ENCODE data around the gene ZNF189. TPM values are rescaled to one million over a fixed set of nuclear protein-coding genes. Genes with fewer than 3 reads are reported as not detected.

Gene ZNF189
- total RNA-seq, 1 experiment from 2014 or later, result 15.5 TPM

DNA sequence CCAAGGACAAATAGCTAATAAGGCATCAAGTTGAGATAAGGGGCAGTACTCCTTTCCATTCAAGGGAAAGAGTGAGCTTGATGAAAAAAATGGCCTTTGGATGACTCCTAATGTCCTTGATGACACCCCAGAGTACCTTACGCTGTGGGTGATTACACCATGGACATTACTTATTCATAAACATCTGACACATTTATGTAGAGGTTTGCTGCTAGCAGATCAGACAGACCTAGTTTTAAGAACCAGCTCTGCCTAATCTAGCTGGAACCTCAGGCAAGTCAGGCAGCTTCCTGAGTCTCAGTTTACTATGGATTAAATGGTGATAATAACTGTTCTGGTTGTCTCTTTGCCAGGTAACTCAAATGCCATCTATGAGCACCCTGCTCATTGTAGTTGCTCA, 34.1 kb downstream of the ZNF189 start:
- H3K4me1 ChIP-seq (ENCODE audit: low read length), result no peaks in the 10 kb centered on the region
- H3K36me3 ChIP-seq (ENCODE audit: insufficient read depth, low read length), result no peaks in the 10 kb centered on the region
- H3K79me2 ChIP-seq (ENCODE audit: low read length), result no peaks in the 10 kb centered on the region
- no peak overlapping the region for H3K4me2 ChIP-seq (ENCODE audit: low read depth, low read length, poor library complexity, severe bottlenecking)
- H4K20me1 ChIP-seq (ENCODE audit: insufficient read depth, low read depth, low read length), result no peaks in the 10 kb centered on the region
- no peak overlapping the region for H3K4me3 ChIP-seq (ENCODE audit: low read length)
- no peaks in the 10 kb centered on the region for H3K27me3 ChIP-seq (ENCODE audit: low read length)
- H3K27ac ChIP-seq (ENCODE audit: low read length), result no peak overlapping the region
- no peak overlapping the region for H3K9ac ChIP-seq (ENCODE audit: low read length)
- no peaks in the 10 kb centered on the region for H3K9me2 ChIP-seq (replicated peaks; ENCODE audit: insufficient read depth, low read length)
- H3K9me3 ChIP-seq (ENCODE audit: low read length), result no peaks in the 10 kb centered on the region
- no peak overlapping the region for H2AFZ ChIP-seq (ENCODE audit: low read length)
- DNase-seq, result no peak

DNA sequence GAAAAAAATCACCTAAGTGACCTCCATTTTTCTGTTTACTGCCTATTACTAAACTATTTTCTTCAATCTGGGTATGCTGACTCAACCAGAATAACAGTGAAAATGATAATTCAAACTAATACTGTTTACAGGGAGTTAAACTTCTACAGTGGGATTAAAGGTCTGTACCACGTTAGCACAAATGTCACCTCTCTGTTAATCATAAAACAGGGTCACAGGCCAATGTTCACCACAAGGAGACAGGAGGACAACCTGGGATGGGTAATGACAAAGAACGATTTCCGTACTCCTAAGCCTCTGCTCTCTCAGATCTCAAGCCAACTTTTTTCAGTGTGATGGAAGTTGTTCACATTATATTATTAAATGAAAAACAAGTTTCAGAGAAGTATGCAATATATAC, 34.6 kb downstream of the ZNF189 start:
- Histone ChIP-seq H3K4me2 (ENCODE audit: low read depth, low read length, poor library complexity, severe bottlenecking) (no peak overlapping the region), H3K36me3 (ENCODE audit: insufficient read depth, low read length) (no peaks in the 10 kb centered on the region), H3K9me2 (replicated peaks; ENCODE audit: insufficient read depth, low read length) (no peaks in the 10 kb centered on the region), H3K27me3 (ENCODE audit: low read length) (no peaks in the 10 kb centered on the region), H3K9ac (ENCODE audit: low read length) (no peak overlapping the region), H3K4me1 (ENCODE audit: low read length) (no peaks in the 10 kb centered on the region), H4K20me1 (ENCODE audit: insufficient read depth, low read depth, low read length) (no peaks in the 10 kb centered on the region), H3K4me3 (ENCODE audit: low read length) (no peak overlapping the region), H3K79me2 (ENCODE audit: low read length) (no peaks in the 10 kb centered on the region), H3K9me3 (ENCODE audit: low read length) (no peaks in the 10 kb centered on the region), H3K27ac (ENCODE audit: low read length) (no peak overlapping the region), H2AFZ (ENCODE audit: low read length) (no peak overlapping the region)
- no peak for DNase-seq

DNA sequence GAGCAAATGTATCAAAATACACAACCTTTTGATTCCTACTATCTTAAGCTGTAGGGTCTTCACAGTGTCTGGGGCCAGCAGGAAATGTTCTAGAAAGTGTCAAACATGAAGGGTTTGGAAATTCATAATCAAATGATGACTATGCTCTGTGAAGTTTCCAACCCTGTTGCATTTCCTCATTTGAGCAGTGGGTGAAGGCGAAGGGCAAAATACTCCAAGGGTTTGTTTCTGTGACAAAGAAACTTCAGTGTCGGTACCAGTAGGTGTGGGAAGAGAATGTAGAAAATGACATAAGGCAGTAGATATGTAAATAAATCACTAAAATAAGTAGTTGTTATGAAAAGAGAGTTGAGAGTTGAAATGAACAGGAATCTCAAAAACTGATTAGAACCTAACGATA, 36.3 kb downstream of the ZNF189 start:
- no peak for DNase-seq
- Histone ChIP-seq H2AFZ (ENCODE audit: low read length) (no peak overlapping the region), H3K27ac (ENCODE audit: low read length) (no peak overlapping the region), H3K4me2 (ENCODE audit: low read depth, low read length, poor library complexity, severe bottlenecking) (no peak overlapping the region), H3K9me2 (replicated peaks; ENCODE audit: insufficient read depth, low read length) (no peaks in the 10 kb centered on the region), H3K4me3 (ENCODE audit: low read length) (no peak overlapping the region), H3K27me3 (ENCODE audit: low read length) (no peaks in the 10 kb centered on the region), H3K79me2 (ENCODE audit: low read length) (no peaks in the 10 kb centered on the region), H3K36me3 (ENCODE audit: insufficient read depth, low read length) (no peaks in the 10 kb centered on the region), H3K9ac (ENCODE audit: low read length) (no peak overlapping the region), H3K4me1 (ENCODE audit: low read length) (no peaks in the 10 kb centered on the region), H3K9me3 (ENCODE audit: low read length) (no peaks in the 10 kb centered on the region), H4K20me1 (ENCODE audit: insufficient read depth, low read depth, low read length) (no peaks in the 10 kb centered on the region)

DNA sequence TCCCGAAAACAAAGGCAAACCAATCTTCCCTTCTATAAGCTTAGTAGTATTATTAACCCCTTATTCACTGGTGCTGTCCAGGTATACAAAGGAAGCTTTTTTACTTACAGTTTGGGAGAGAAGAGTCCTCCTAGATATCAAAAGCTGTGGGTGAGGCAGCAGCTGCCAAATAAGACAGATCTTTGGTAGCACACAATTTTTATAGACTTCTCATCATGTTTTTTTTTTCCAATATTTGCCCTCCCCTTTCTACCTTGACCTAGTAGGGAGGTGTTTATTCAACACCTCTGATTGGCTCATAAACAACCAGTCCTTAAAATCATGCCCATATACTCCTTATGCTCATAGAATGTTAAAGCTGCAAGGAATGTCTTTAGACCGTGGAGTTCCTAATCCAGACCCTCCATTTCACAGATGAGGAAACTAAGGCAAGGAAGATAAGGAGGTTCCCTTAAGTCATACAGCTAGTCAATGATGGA, 37.0 kb downstream of the ZNF189 start, which contains the start of gene ALDOB:
TSS of gene ALDOB (minus strand) at position 174 of the 479 bp plus-strand sequence. CDS start 4,887 bp downstream, outside the sequence.
- no peak within 1 kb of the TSS for H3K4me2 ChIP-seq (ENCODE audit: low read depth, low read length, poor library complexity, severe bottlenecking)
- H3K9ac ChIP-seq (ENCODE audit: low read length), result no peak within 1 kb of the TSS
- H2AFZ ChIP-seq (ENCODE audit: low read length), result no peak within 1 kb of the TSS
- H3K79me2 ChIP-seq (ENCODE audit: low read length), result no peaks in the 10 kb centered on the region
- H3K27me3 ChIP-seq (ENCODE audit: low read length), result no peaks in the 10 kb centered on the region
- no peak within 1 kb of the TSS for H3K4me3 ChIP-seq (ENCODE audit: low read length)
- H3K27ac ChIP-seq (ENCODE audit: low read length), result no peak within 1 kb of the TSS
- no peak for DNase-seq
- no peaks in the 10 kb centered on the region for H4K20me1 ChIP-seq (ENCODE audit: insufficient read depth, low read depth, low read length)
- H3K9me2 ChIP-seq (replicated peaks; ENCODE audit: insufficient read depth, low read length), result no peaks in the 10 kb centered on the region
- H3K9me3 ChIP-seq (ENCODE audit: low read length), result no peaks in the 10 kb centered on the region
- no peaks in the 10 kb centered on the region for H3K36me3 ChIP-seq (ENCODE audit: insufficient read depth, low read length)
- H3K4me1 ChIP-seq (ENCODE audit: low read length), result no peaks in the 10 kb centered on the region

DNA sequence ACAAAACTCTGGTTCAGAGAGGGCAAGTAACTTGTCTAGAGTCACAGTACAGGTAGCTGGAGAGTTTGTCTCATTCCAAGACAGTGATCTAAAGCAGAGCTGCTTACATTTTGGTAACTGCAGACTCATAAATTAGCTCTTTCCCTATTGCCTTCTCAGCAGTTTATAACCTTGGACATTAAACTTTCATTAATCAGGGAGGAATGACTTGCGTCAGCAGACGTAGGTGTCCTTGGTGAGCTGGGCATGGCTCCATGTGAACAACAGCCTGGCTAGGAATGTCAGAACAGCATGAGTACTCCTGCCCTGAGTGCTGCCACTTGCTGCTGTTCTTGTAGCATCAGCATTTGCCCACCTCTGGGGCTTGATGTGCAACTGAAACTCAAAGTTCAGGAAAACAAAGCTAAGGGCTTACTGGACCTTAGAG, 39.2 kb downstream of the ZNF189 start:
- no peak overlapping the region for H3K9ac ChIP-seq (ENCODE audit: low read length)
- no peak overlapping the region for H3K27ac ChIP-seq (ENCODE audit: low read length)
- H3K9me3 ChIP-seq (ENCODE audit: low read length), result no peaks in the 10 kb centered on the region
- no peaks in the 10 kb centered on the region for H3K36me3 ChIP-seq (ENCODE audit: insufficient read depth, low read length)
- no peak overlapping the region for H2AFZ ChIP-seq (ENCODE audit: low read length)
- no peaks in the 10 kb centered on the region for H3K9me2 ChIP-seq (replicated peaks; ENCODE audit: insufficient read depth, low read length)
- no peaks in the 10 kb centered on the region for H3K79me2 ChIP-seq (ENCODE audit: low read length)
- no peak overlapping the region for H3K4me2 ChIP-seq (ENCODE audit: low read depth, low read length, poor library complexity, severe bottlenecking)
- H3K4me3 ChIP-seq (ENCODE audit: low read length), result no peak overlapping the region
- no peak for DNase-seq
- no peaks in the 10 kb centered on the region for H3K4me1 ChIP-seq (ENCODE audit: low read length)
- no peaks in the 10 kb centered on the region for H3K27me3 ChIP-seq (ENCODE audit: low read length)
- H4K20me1 ChIP-seq (ENCODE audit: insufficient read depth, low read depth, low read length), result no peaks in the 10 kb centered on the region

DNA sequence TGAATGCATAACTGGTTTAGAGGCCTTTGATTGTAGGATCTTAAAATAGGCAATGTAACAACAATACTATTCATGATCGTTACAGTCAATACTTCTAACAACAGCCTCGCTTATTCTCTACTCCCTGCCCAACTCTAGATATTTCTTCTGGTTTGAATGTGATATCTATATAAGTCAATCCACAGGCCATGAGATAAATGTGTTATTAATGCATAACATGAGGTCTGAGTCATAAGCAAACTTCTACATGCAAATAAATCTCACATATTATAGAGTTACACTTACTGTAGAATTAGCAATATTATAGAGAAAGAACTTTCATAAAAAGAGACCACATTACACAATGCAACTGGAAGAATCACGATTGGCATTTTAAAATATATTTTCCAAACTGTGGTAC, 39.9 kb downstream of the ZNF189 start:
- H3K27ac ChIP-seq (ENCODE audit: low read length), result no peak overlapping the region
- no peaks in the 10 kb centered on the region for H3K79me2 ChIP-seq (ENCODE audit: low read length)
- no peaks in the 10 kb centered on the region for H3K4me1 ChIP-seq (ENCODE audit: low read length)
- H3K36me3 ChIP-seq (ENCODE audit: insufficient read depth, low read length), result no peaks in the 10 kb centered on the region
- no peaks in the 10 kb centered on the region for H3K9me3 ChIP-seq (ENCODE audit: low read length)
- H3K9ac ChIP-seq (ENCODE audit: low read length), result no peak overlapping the region
- no peak for DNase-seq
- no peak overlapping the region for H2AFZ ChIP-seq (ENCODE audit: low read length)
- H3K4me2 ChIP-seq (ENCODE audit: low read depth, low read length, poor library complexity, severe bottlenecking), result no peak overlapping the region
- no peaks in the 10 kb centered on the region for H3K27me3 ChIP-seq (ENCODE audit: low read length)
- no peak overlapping the region for H3K4me3 ChIP-seq (ENCODE audit: low read length)
- no peaks in the 10 kb centered on the region for H3K9me2 ChIP-seq (replicated peaks; ENCODE audit: insufficient read depth, low read length)
- no peaks in the 10 kb centered on the region for H4K20me1 ChIP-seq (ENCODE audit: insufficient read depth, low read depth, low read length)

DNA sequence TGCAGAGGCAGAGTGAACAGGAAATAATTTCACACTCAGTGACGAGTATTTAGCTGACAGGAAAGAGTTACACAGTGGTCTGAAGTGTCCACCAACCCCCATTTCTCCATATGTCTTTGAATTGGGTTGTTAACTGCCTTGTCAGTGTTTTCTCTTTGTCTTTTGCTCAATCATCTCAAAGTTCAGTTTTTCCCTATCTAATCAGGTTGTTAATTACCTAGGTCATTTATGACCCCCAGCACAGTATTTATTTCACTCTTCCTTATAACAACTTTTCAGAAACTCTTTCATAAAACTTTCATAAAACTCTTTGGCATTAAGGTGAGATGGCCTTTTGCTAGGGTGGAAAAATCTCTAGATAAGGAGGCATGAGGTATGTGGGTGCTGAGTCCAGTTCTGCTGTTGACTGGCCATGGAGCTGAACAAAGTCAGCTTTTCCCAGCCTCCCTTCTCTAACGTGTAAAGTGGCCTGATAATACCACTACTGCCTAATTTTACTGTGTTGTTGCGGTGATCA, 42.1 kb downstream of the ZNF189 start:
- no peak overlapping the region for H3K9ac ChIP-seq (ENCODE audit: low read length)
- H3K27me3 ChIP-seq (ENCODE audit: low read length), result no peaks in the 10 kb centered on the region
- no peaks in the 10 kb centered on the region for H3K9me2 ChIP-seq (replicated peaks; ENCODE audit: insufficient read depth, low read length)
- H3K27ac ChIP-seq (ENCODE audit: low read length), result no peak overlapping the region
- no peak overlapping the region for H3K4me3 ChIP-seq (ENCODE audit: low read length)
- no peaks in the 10 kb centered on the region for H3K79me2 ChIP-seq (ENCODE audit: low read length)
- no peaks in the 10 kb centered on the region for H3K4me1 ChIP-seq (ENCODE audit: low read length)
- DNase-seq, result no peak
- no peaks in the 10 kb centered on the region for H3K36me3 ChIP-seq (ENCODE audit: insufficient read depth, low read length)
- no peak overlapping the region for H3K4me2 ChIP-seq (ENCODE audit: low read depth, low read length, poor library complexity, severe bottlenecking)
- H2AFZ ChIP-seq (ENCODE audit: low read length), result no peak overlapping the region
- no peaks in the 10 kb centered on the region for H4K20me1 ChIP-seq (ENCODE audit: insufficient read depth, low read depth, low read length)
- no peaks in the 10 kb centered on the region for H3K9me3 ChIP-seq (ENCODE audit: low read length)

DNA sequence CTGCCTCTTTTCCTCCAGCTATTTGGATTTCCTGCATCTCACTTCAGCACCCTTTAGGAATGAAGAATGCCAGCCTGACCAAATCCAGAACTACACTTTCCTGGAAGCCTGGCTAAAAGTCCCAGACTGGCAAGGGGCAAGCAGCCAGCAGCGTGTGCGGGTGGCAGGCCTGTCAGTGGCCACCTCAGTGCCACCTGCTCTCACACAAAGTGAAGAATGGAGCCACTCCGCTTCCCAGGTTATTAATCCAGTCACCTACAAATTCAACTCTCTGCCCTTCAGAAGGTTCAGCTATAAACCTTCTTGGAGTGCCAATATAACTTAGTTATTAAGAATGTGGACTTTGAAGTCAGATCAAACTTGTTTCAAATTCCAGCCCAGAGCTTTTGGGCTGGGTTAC, 43.7 kb downstream of the ZNF189 start:
- H3K27me3 ChIP-seq (ENCODE audit: low read length), result no peaks in the 10 kb centered on the region
- no peaks in the 10 kb centered on the region for H3K9me3 ChIP-seq (ENCODE audit: low read length)
- no peak overlapping the region for H3K4me2 ChIP-seq (ENCODE audit: low read depth, low read length, poor library complexity, severe bottlenecking)
- H3K4me1 ChIP-seq (ENCODE audit: low read length), result no peaks in the 10 kb centered on the region
- H3K79me2 ChIP-seq (ENCODE audit: low read length), result no peaks in the 10 kb centered on the region
- no peak for DNase-seq
- no peak overlapping the region for H3K9ac ChIP-seq (ENCODE audit: low read length)
- no peaks in the 10 kb centered on the region for H4K20me1 ChIP-seq (ENCODE audit: insufficient read depth, low read depth, low read length)
- H3K36me3 ChIP-seq (ENCODE audit: insufficient read depth, low read length), result no peaks in the 10 kb centered on the region
- no peak overlapping the region for H3K27ac ChIP-seq (ENCODE audit: low read length)
- H3K9me2 ChIP-seq (replicated peaks; ENCODE audit: insufficient read depth, low read length), result no peaks in the 10 kb centered on the region
- H2AFZ ChIP-seq (ENCODE audit: low read length), result no peak overlapping the region
- no peak overlapping the region for H3K4me3 ChIP-seq (ENCODE audit: low read length)

DNA sequence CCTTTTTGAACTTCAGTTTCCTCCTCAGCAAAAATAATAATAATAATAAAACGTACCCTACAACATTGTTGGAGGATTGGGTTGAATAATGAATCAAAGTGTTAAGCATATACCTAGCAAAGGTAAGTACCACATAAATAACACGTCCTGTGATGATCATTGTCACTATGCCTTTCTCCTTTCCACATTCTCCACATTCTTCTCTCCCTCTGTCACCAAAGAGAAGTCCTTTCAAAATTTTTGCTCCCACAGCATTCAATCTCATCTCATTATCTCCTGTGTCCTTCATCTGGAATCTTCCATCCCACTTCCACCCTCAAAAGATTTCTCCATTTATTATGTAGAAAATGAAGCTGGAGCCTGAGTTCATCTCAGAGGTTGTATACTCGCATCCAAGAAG, 44.1 kb downstream of the ZNF189 start:
- Histone ChIP-seq H3K9ac (ENCODE audit: low read length) (no peak overlapping the region), H3K36me3 (ENCODE audit: insufficient read depth, low read length) (no peaks in the 10 kb centered on the region), H3K9me2 (replicated peaks; ENCODE audit: insufficient read depth, low read length) (no peaks in the 10 kb centered on the region), H3K27me3 (ENCODE audit: low read length) (no peaks in the 10 kb centered on the region), H3K4me2 (ENCODE audit: low read depth, low read length, poor library complexity, severe bottlenecking) (no peak overlapping the region), H2AFZ (ENCODE audit: low read length) (no peak overlapping the region), H4K20me1 (ENCODE audit: insufficient read depth, low read depth, low read length) (no peaks in the 10 kb centered on the region), H3K27ac (ENCODE audit: low read length) (no peak overlapping the region), H3K4me3 (ENCODE audit: low read length) (no peak overlapping the region), H3K9me3 (ENCODE audit: low read length) (no peaks in the 10 kb centered on the region), H3K4me1 (ENCODE audit: low read length) (no peaks in the 10 kb centered on the region), H3K79me2 (ENCODE audit: low read length) (no peaks in the 10 kb centered on the region)
- DNase-seq, result no peak

All from Karpas-422 (cell line).